HepG2 (cell line): ENCODE results near the gene SHF. TPM values are rescaled to one million over a fixed set of nuclear protein-coding genes. Genes with fewer than 3 reads are reported as not detected.

ENCODE experiments used
- ATAC-seq: fragments of 200-7000 bp; cut with Tn5 transposase; 3 replicates; pipeline ENCODE4 v1.9.1; 2020; ENCODE audit warnings: mild to moderate bottlenecking, moderate library complexity
- BruUV-seq: library from RNA; stranded (reverse); fragments of 400-500 nt; replicated peaks from 2 replicates; lab custom pipeline; 2021; lab: Mats Ljungman, UMichigan
- CTCF ChIA-PET: fragments of 300-600 bp; formaldehyde crosslinking; extraction: SDS; loops from one replicate; lab custom pipeline; 2021; ENCODE audit warnings: low total read pairs, inconsistent platforms, low intra/inter-chr PET ratio; lab: Yijun Ruan, JAX
- POLR2A ChIA-PET: fragments of 350-600 bp; sonication (Branson Sonifier 250); formaldehyde crosslinking; loops from one replicate; lab custom pipeline; 2020; ENCODE audit warnings: antibody characterized with exemption, inconsistent platforms; lab: Yijun Ruan, JAX
- DNase-seq: peaks from one replicate; pipeline ENCODE4 v3.0.0-alpha.2; 2015; ENCODE audit warnings: low spot score
- FAIRE-seq: peaks from 3 replicates; lab custom pipeline; 2011; peaks lifted over from hg19 to GRCh38; lab: Jason Lieb, UNC
- H2AFZ ChIP-seq: one replicate; pipeline ENCODE4 v1.6.1; 2011; ENCODE audit warnings: low read length, inconsistent platforms
- H3K27ac ChIP-seq: fragments of 300-600 bp; 3 replicates; pipeline ENCODE4 v1.8.0; 2011; ENCODE audit warnings: mixed run types, mild to moderate bottlenecking, mixed read lengths, low read length, inconsistent platforms; ENCODE audit not compliant: insufficient read depth; ENCODE audit errors: extremely low read length
- H3K27me3 ChIP-seq, 2 experiments: fragments of 200-600 bp in 1 of 2; 2 replicates in 1 of 2; 3 replicates in 1 of 2; pipeline versions ENCODE4 v1.6.0 to v1.8.0; 2011; ENCODE audit warnings: low read length in 2 of 2, mild to moderate bottlenecking in 2 of 2, moderate library complexity in 2 of 2, inconsistent platforms in 1 of 2; ENCODE audit not compliant: insufficient read depth in 2 of 2, control insufficient read depth in 1 of 2
- H3K36me3 ChIP-seq, 2 experiments: fragments of 200-600 bp in 1 of 2; replicated peaks in 1 of 2; 2 replicates in 1 of 2; 3 replicates in 1 of 2; pipeline versions ENCODE4 v1.5.1 to v1.8.0; 2011; ENCODE audit warnings: low read length in 2 of 2, inconsistent platforms in 1 of 2; ENCODE audit not compliant: insufficient read depth in 2 of 2, control insufficient read depth in 1 of 2
- H3K4me1 ChIP-seq: 2 replicates; pipeline ENCODE4 v1.5.1; 2012; ENCODE audit warnings: low read length, inconsistent platforms; ENCODE audit not compliant: insufficient read depth
- H3K4me2 ChIP-seq: 2 replicates; pipeline ENCODE4 v1.6.0; 2011; ENCODE audit warnings: low read depth, low read length, inconsistent platforms
- H3K4me3 ChIP-seq, 3 experiments: fragments of 200-600 bp in 1 of 3; sonication (generic), shearing (Covaris generic) in 1 of 3; replicated peaks in 1 of 3; 2 replicates each; pipeline ENCODE4 v1.5.1; 2011 to 2016; ENCODE audit warnings: low read length in 3 of 3, inconsistent platforms in 2 of 3, low read depth in 2 of 3, mild to moderate bottlenecking in 2 of 3, control low read depth in 1 of 3, mixed read lengths in 1 of 3; ENCODE audit not compliant: insufficient read depth in 1 of 3
- H3K79me2 ChIP-seq: one replicate; pipeline ENCODE4 v1.6.1; 2011; ENCODE audit warnings: low read length, inconsistent platforms; ENCODE audit not compliant: insufficient read depth
- H3K9ac ChIP-seq: 2 replicates; pipeline ENCODE4 v1.6.0; 2011; ENCODE audit warnings: mild to moderate bottlenecking, low read depth, low read length, inconsistent platforms; ENCODE audit not compliant: insufficient read depth
- H3K9me3 ChIP-seq: 2 replicates; pipeline ENCODE4 v1.5.1; 2012; ENCODE audit warnings: mild to moderate bottlenecking, low read length
- H4K20me1 ChIP-seq: 2 replicates; pipeline ENCODE4 v1.6.0; 2011; ENCODE audit warnings: inconsistent platforms, mild to moderate bottlenecking, low read length, moderate library complexity; ENCODE audit not compliant: insufficient read depth
- AHDC1 ChIP-seq: sonication (generic); formaldehyde crosslinking; IDR thresholded peaks from 2 replicates; pipeline ENCODE4 v1.5.1; 2020; ENCODE audit warnings: mild to moderate bottlenecking, missing genetic modification reagents, borderline replicate concordance
- ATF7 ChIP-seq, 2 experiments: fragments of 450-650 bp in 1 of 2; sonication (generic) in 1 of 2; formaldehyde crosslinking in 1 of 2; IDR thresholded peaks; 2 replicates each; pipeline versions ENCODE4 v1.4.0 to v1.6.1; 2016 to 2020; ENCODE audit warnings: antibody characterized with exemption in 1 of 2, mild to moderate bottlenecking in 1 of 2, missing genetic modification reagents in 1 of 2
- EEA1 ChIP-seq: sonication (generic); formaldehyde crosslinking; IDR thresholded peaks from 2 replicates; pipeline ENCODE4 v1.5.1; 2020; ENCODE audit warnings: mild to moderate bottlenecking, missing genetic modification reagents, borderline replicate concordance
- FIP1L1 ChIP-seq: fragments of 200-400 bp; formaldehyde crosslinking; IDR thresholded peaks from 2 replicates; pipeline ENCODE4 v1.6.1; 2018; ENCODE audit warnings: low read depth, mild to moderate bottlenecking, low read length, moderate library complexity, borderline replicate concordance; ENCODE audit not compliant: insufficient read depth
- KLF13 ChIP-seq: sonication (generic); formaldehyde crosslinking; IDR thresholded peaks from 2 replicates; pipeline ENCODE4 v1.4.0; 2020; ENCODE audit warnings: mild to moderate bottlenecking, missing genetic modification reagents
- NFIC ChIP-seq: IDR thresholded peaks from 2 replicates; pipeline ENCODE4 v1.6.1; 2012; ENCODE audit warnings: mild to moderate bottlenecking, low read length, inconsistent platforms
- RCOR2 ChIP-seq: IDR thresholded peaks from 2 replicates; pipeline ENCODE4 v1.6.1; 2016; ENCODE audit warnings: missing biosample characterization, missing genetic modification reagents
- SMC3 ChIP-seq: IDR thresholded peaks from 2 replicates; pipeline ENCODE4 v1.6.1; 2011; ENCODE audit warnings: low read length, improper control_type of control experiment
- TCF12 ChIP-seq, 2 experiments: fragments of 450-650 bp in 1 of 2; sonication (generic) in 1 of 2; formaldehyde crosslinking in 1 of 2; IDR thresholded peaks; 2 replicates each; pipeline versions ENCODE4 v1.6.1 to v1.8.0; 2017 to 2022; ENCODE audit warnings: antibody characterized with exemption in 1 of 2, mild to moderate bottlenecking in 1 of 2, missing genetic modification reagents in 1 of 2, moderate library complexity in 1 of 2
- THAP11 ChIP-seq: IDR thresholded peaks from 2 replicates; pipeline ENCODE4 v1.6.1; 2016; ENCODE audit warnings: missing biosample characterization, missing genetic modification reagents
- WIZ ChIP-seq: sonication (generic); formaldehyde crosslinking; IDR thresholded peaks from 2 replicates; pipeline ENCODE4 v1.5.1; 2020; ENCODE audit warnings: mild to moderate bottlenecking, missing genetic modification reagents
- ZNF263 ChIP-seq: sonication (generic); formaldehyde crosslinking; IDR thresholded peaks from 2 replicates; pipeline ENCODE4 v1.4.0; 2020; ENCODE audit warnings: missing genetic modification reagents
- ZNF672 ChIP-seq: sonication (generic); formaldehyde crosslinking; IDR thresholded peaks from 2 replicates; pipeline ENCODE4 v1.8.1; 2022; ENCODE audit warnings: missing genetic modification reagents
- ZNF839 ChIP-seq: sonication (generic); formaldehyde crosslinking; IDR thresholded peaks from 2 replicates; pipeline ENCODE4 v1.4.0; 2020; ENCODE audit warnings: missing genetic modification reagents, mild to moderate bottlenecking, borderline replicate concordance
- WGBS: methylation state at CpG from one replicate; pipeline ENCODE4 v1.1.6; 2017; ENCODE audit warnings: low lambda C conversion rate; 5-methylcytosine and 5-hydroxymethylcytosine counted together
- in situ Hi-C: cut with HindIII; loops from 2 replicates; pipeline ENCODE4 v1.10.0; 2017; ENCODE audit warnings: low pct_unique_long_range_greater_than_20kb; ENCODE audit not compliant: extremely low pct_ligation_motif_present
- intact Hi-C: fragments of 100-400 bp; cut with micrococcal nuclease; formaldehyde crosslinking; loops from one replicate; pipeline ENCODE4 v1.10.0; 2022; ENCODE audit not compliant: unreplicated experiment
- polyA plus RNA-seq, 8 experiments: library from polyadenylated mRNA; depleted of rRNA in 3 of 8; stranded (reverse) in 7 of 8; unstranded in 1 of 8; fragments of >200 nt; fragmentation: Illumina TruSeq in 4 of 8; extraction: Trizol in 4 of 8; gene quantifications; 2 replicates each; pipeline versions ENCODE4 v1.2.1 to v1.2.3, GENCODE V29; 2011 to 2016; ENCODE audit warnings: low read depth in 4 of 8, missing spikeins in 1 of 8, mixed read lengths in 1 of 8; ENCODE audit not compliant: insufficient read depth in 1 of 8
- total RNA-seq, 5 experiments: library from RNA; depleted of rRNA; stranded (reverse); fragments of >200 nt; fragmentation: Illumina TruSeq; extraction: Trizol; gene quantifications; 2 replicates each; pipeline ENCODE4 v1.2.3, GENCODE V29; 2016; ENCODE audit warnings: low read depth in 1 of 5
- TF ChIP-seq, protein P1 (sequence below): sonication (generic); formaldehyde crosslinking; conservative IDR thresholded peaks from 2 replicates; pipeline ENCODE4 v1.4.0; 2020; ENCODE audit warnings: missing genetic modification reagents

SHF gene
- total and polyA plus RNA-seq, 2 of the 13 experiments (the other 11 are each of a cell fraction or from before 2014, with no cell fraction given), result 20.9 to 25.5 TPM

DNA sequence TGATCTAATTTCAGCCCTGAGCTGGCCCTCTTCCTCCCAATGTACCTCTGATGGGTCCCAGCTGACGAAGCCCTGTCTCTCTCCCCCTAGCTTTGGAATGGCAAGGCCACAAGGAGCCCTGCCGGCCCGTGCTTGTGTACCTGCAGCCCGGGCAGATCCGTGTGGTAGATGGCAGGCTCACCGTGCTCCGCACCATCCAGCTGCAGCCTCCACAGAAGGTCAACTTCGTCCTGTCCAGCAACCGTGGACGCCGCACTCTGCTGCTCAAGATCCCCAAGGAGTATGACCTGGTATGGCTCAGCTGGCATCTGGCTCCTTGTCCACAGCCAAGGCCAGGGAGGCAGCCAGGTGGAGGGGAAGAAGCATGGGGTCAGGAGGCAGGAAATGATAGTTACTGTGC lies 43.8 kb downstream of the SHF start:
- BruUV-seq, result no TSS peak
- 33% methylated on average over 5 of the region's 11 CpGs for WGBS

More for the DNA sequence above, 43.8 kb downstream of the SHF start:
- no peak overlapping the region for H3K4me3 ChIP-seq
- ChIA-PET POLR2A (no interaction called here), CTCF (no interaction called here)
- intact Hi-C loops, result no loop called here
- no peak overlapping the region for H2AFZ ChIP-seq
- H3K36me3 ChIP-seq, result no peaks in the 10 kb centered on the region
- in situ Hi-C loops, result no loop called here
- H3K9me3 ChIP-seq, result no peaks in the 10 kb centered on the region
- H3K79me2 ChIP-seq, result no peaks in the 10 kb centered on the region
- no peaks in the 10 kb centered on the region for H4K20me1 ChIP-seq
- no peak overlapping the region for H3K4me2 ChIP-seq
- H3K27me3 ChIP-seq, result peaks cover 0 to 27% of the 10 kb centered on the region in 2 experiments; a peak in 1 of 5 replicates
- FAIRE-seq (no peak), ATAC-seq (no peak), DNase-seq (no peak)
- TF ChIP-seq WIZ (CRISPR knock-in tag), result no peak
- TF ChIP-seq, protein P1, sequence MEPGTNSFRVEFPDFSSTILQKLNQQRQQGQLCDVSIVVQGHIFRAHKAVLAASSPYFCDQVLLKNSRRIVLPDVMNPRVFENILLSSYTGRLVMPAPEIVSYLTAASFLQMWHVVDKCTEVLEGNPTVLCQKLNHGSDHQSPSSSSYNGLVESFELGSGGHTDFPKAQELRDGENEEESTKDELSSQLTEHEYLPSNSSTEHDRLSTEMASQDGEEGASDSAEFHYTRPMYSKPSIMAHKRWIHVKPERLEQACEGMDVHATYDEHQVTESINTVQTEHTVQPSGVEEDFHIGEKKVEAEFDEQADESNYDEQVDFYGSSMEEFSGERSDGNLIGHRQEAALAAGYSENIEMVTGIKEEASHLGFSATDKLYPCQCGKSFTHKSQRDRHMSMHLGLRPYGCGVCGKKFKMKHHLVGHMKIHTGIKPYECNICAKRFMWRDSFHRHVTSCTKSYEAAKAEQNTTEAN (CRISPR knock-in tag), result no peak
- no peak for TF ChIP-seq FIP1L1
- no peak for TF ChIP-seq KLF13 (CRISPR knock-in tag)
- TF ChIP-seq NFIC, result no peak
- TF ChIP-seq SMC3, result no peak
- TF ChIP-seq EEA1 (CRISPR knock-in tag), result no peak
- no peak for TF ChIP-seq RCOR2
- no peak for TF ChIP-seq ZNF839
- no peak for TF ChIP-seq THAP11 (CRISPR knock-in tag)
- TF ChIP-seq ZNF672 (CRISPR knock-in tag), result no peak
- TF ChIP-seq TCF12 (IDR thresholded peaks at IDR 0.05), result no peak
- TF ChIP-seq TCF12 (CRISPR knock-in tag; IDR thresholded peaks at IDR 0.05), result no peak
- no peak for TF ChIP-seq AHDC1 (CRISPR knock-in tag)
- no peak for TF ChIP-seq ATF7 (IDR thresholded peaks at IDR 0.05)
- TF ChIP-seq ATF7 (CRISPR knock-in tag; IDR thresholded peaks at IDR 0.05), result no peak
- TF ChIP-seq ZNF263 (CRISPR knock-in tag), result no peak
- H3K4me1 ChIP-seq, result peaks cover 8% of the 10 kb centered on the region
- H3K27ac ChIP-seq, result no peak overlapping the region
- H3K9ac ChIP-seq, result no peak overlapping the region
